K562 (cell line): Measurements from ENCODE around the gene COL13A1. TPM values are rescaled to one million over a fixed set of nuclear protein-coding genes. Genes with fewer than 3 reads are reported as not detected.

Experiments
- BRCA1 ChIP-seq, 2 experiments: fragments of 450-650 bp in 1 of 2; sonication (generic) in 1 of 2; formaldehyde crosslinking in 1 of 2; IDR thresholded peaks; 2 replicates each; pipeline versions ENCODE4 v1.5.0 to v1.6.1; 2017 to 2020; ENCODE audit warnings: mild to moderate bottlenecking in 1 of 2, missing genetic modification reagents in 1 of 2
- CAMTA2 ChIP-seq: fragments of 250-450 bp; sonication (Bioruptor Pico); conservative IDR thresholded peaks from 2 replicates; pipeline ENCODE4 v1.5.1; 2022
- FUS ChIP-seq: fragments of 200-400 bp; formaldehyde crosslinking; optimal IDR thresholded peaks from 2 replicates; pipeline ENCODE3; 2017; ENCODE audit warnings: low read depth, low read length
- GABPA ChIP-seq: fragments of 200-800 bp; sonication (Bioruptor generic); conservative IDR thresholded peaks from 2 replicates; pipeline ENCODE4 v1.6.1; 2016; ENCODE audit warnings: low read depth, missing genetic modification characterization, missing compliant biosample characterization
- HDGF ChIP-seq: fragments of 450-650 bp; IDR thresholded peaks from 2 replicates; pipeline ENCODE4 v1.6.1; 2016
- HMGN3 ChIP-seq: IDR thresholded peaks from 2 replicates; pipeline ENCODE4 v1.6.1; 2011; ENCODE audit warnings: borderline replicate concordance, low read depth, mild to moderate bottlenecking, mixed read lengths, low read length; ENCODE audit not compliant: insufficient read length; ENCODE audit errors: extremely low read depth
- MEIS2 ChIP-seq: fragments of 450-650 bp; IDR thresholded peaks from 2 replicates; pipeline ENCODE4 v1.6.1; 2014; ENCODE audit warnings: mild to moderate bottlenecking; ENCODE audit not compliant: partially characterized antibody
- NCOA2 ChIP-seq, 2 experiments: fragments of 450-650 bp; IDR thresholded peaks; 2 replicates each; pipeline ENCODE4 v1.6.1; 2018; ENCODE audit warnings: mild to moderate bottlenecking in 2 of 2, moderate library complexity in 1 of 2; ENCODE audit not compliant: partially characterized antibody in 2 of 2
- PHF8 ChIP-seq: fragments of 200-600 bp; sonication (generic); IDR thresholded peaks from 2 replicates; pipeline ENCODE4 v1.6.1; 2012; ENCODE audit warnings: mixed run types, mild to moderate bottlenecking, inconsistent platforms, low read length, moderate library complexity, borderline replicate concordance
- POLR2B ChIP-seq: fragments of 450-650 bp; IDR thresholded peaks from 2 replicates; pipeline ENCODE4 v1.6.1; 2018; ENCODE audit warnings: low read depth; ENCODE audit not compliant: partially characterized antibody
- SMAD4 ChIP-seq: fragments of 250-450 bp; sonication (Bioruptor Pico); conservative IDR thresholded peaks from 2 replicates; pipeline ENCODE4 v1.8.0; 2021; ENCODE audit warnings: inconsistent platforms, mild to moderate bottlenecking, moderate library complexity
- THRAP3 ChIP-seq: fragments of 450-650 bp; IDR thresholded peaks from 2 replicates; pipeline ENCODE4 v1.6.1; 2016; ENCODE audit warnings: mild to moderate bottlenecking, inconsistent platforms, borderline replicate concordance
- XRCC4 ChIP-seq: IDR thresholded peaks from one replicate; pipeline ENCODE4 v1.6.1; 2011; ENCODE audit not compliant: insufficient read depth, insufficient read length; ENCODE audit errors: extremely low read depth
- polyA plus RNA-seq, 8 experiments: library from polyadenylated mRNA; depleted of rRNA in 4 of 8; stranded (reverse) in 5 of 8; unstranded in 3 of 8; fragments of >200 nt; fragmentation: Nextera tagmentation in 2 of 8; fragmentation: Illumina TruSeq in 1 of 8; extraction: Ambion mirVana in 2 of 8; extraction: Trizol in 1 of 8; gene quantifications; 2 replicates each; pipeline versions ENCODE4 v1.2.1 to v1.2.3, GENCODE V29; 2011 to 2014; ENCODE audit warnings: inconsistent platforms in 1 of 8, missing spikeins in 1 of 8
- total RNA-seq, 7 experiments: library from RNA; depleted of rRNA in 6 of 7; stranded (reverse); fragments of >200 nt in 6 of 7; fragmentation: Illumina TruSeq in 2 of 7; extraction: Trizol in 2 of 7; gene quantifications; 2 replicates each; pipeline versions ENCODE4 v1.2.1 to v1.2.3, GENCODE V29; 2011 to 2021; ENCODE audit warnings: low replicate concordance in 1 of 7
- TF ChIP-seq, protein P1 (sequence below): fragments of 450-650 bp; IDR thresholded peaks from 2 replicates; pipeline ENCODE4 v1.6.1; 2016; ENCODE audit warnings: mild to moderate bottlenecking
- TF ChIP-seq, protein P2 (sequence below): sonication (generic); formaldehyde crosslinking; IDR thresholded peaks from 2 replicates; pipeline ENCODE4 v1.8.1; 2023; ENCODE audit warnings: missing genetic modification reagents, mild to moderate bottlenecking, borderline replicate concordance

Gene COL13A1
- total and polyA plus RNA-seq, 9 of the 15 experiments (the other 6 are each of a cell fraction or from before 2014, with no cell fraction given): not detected

DNA sequence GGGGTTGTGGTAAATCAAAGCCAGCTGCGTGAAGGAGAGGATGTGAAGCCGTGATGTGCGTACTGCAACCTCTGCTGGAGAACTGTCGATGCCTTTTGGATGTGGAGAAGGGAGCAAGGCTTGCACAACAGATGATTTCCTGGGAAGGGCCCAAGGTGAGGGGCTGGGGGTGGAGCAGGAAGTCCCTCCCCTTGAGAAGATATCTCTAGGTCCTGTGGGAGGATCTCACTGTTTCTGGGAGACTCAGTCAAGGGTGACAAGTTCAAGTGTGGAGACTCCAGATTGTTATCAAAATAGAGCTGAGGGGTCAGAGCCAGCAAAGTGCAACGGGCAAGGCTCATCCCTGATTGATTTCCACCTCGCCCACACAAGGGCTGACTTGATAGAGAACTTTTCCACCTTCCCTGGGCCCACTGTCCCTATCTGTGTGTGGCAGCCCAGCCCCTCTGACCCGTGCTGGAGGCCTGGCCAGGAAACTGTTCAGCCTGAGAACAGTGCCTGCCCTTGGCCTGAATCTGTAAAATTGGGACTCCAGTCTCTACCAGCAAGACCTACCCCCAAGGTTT, 55.0 kb downstream of the COL13A1 start (continued):
- peak; percentile 35 for TF ChIP-seq MEIS2
- peak; percentile 84 for TF ChIP-seq SMAD4 (CRISPR knock-in tag)
- TF ChIP-seq, protein P1, sequence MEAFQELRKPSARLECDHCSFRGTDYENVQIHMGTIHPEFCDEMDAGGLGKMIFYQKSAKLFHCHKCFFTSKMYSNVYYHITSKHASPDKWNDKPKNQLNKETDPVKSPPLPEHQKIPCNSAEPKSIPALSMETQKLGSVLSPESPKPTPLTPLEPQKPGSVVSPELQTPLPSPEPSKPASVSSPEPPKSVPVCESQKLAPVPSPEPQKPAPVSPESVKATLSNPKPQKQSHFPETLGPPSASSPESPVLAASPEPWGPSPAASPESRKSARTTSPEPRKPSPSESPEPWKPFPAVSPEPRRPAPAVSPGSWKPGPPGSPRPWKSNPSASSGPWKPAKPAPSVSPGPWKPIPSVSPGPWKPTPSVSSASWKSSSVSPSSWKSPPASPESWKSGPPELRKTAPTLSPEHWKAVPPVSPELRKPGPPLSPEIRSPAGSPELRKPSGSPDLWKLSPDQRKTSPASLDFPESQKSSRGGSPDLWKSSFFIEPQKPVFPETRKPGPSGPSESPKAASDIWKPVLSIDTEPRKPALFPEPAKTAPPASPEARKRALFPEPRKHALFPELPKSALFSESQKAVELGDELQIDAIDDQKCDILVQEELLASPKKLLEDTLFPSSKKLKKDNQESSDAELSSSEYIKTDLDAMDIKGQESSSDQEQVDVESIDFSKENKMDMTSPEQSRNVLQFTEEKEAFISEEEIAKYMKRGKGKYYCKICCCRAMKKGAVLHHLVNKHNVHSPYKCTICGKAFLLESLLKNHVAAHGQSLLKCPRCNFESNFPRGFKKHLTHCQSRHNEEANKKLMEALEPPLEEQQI: no peak
- TF ChIP-seq FUS: no peak
- no peak for TF ChIP-seq XRCC4
- no peak for TF ChIP-seq PHF8
- TF ChIP-seq POLR2B: no peak
- TF ChIP-seq BRCA1 (IDR thresholded peaks at IDR 0.05): no peak
- no peak for TF ChIP-seq BRCA1 (CRISPR knock-in tag; IDR thresholded peaks at IDR 0.05)
- TF ChIP-seq CAMTA2 (CRISPR knock-in tag): no peak
- TF ChIP-seq HDGF: no peak
- no peak for TF ChIP-seq HMGN3
- TF ChIP-seq, protein P2, sequence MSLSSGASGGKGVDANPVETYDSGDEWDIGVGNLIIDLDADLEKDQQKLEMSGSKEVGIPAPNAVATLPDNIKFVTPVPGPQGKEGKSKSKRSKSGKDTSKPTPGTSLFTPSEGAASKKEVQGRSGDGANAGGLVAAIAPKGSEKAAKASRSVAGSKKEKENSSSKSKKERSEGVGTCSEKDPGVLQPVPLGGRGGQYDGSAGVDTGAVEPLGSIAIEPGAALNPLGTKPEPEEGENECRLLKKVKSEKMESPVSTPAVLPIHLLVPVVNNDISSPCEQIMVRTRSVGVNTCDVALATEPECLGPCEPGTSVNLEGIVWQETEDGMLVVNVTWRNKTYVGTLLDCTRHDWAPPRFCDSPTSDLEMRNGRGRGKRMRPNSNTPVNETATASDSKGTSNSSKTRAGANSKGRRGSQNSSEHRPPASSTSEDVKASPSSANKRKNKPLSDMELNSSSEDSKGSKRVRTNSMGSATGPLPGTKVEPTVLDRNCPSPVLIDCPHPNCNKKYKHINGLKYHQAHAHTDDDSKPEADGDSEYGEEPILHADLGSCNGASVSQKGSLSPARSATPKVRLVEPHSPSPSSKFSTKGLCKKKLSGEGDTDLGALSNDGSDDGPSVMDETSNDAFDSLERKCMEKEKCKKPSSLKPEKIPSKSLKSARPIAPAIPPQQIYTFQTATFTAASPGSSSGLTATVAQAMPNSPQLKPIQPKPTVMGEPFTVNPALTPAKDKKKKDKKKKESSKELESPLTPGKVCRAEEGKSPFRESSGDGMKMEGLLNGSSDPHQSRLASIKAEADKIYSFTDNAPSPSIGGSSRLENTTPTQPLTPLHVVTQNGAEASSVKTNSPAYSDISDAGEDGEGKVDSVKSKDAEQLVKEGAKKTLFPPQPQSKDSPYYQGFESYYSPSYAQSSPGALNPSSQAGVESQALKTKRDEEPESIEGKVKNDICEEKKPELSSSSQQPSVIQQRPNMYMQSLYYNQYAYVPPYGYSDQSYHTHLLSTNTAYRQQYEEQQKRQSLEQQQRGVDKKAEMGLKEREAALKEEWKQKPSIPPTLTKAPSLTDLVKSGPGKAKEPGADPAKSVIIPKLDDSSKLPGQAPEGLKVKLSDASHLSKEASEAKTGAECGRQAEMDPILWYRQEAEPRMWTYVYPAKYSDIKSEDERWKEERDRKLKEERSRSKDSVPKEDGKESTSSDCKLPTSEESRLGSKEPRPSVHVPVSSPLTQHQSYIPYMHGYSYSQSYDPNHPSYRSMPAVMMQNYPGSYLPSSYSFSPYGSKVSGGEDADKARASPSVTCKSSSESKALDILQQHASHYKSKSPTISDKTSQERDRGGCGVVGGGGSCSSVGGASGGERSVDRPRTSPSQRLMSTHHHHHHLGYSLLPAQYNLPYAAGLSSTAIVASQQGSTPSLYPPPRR: no peak
- TF ChIP-seq NCOA2 (IDR thresholded peaks at IDR 0.05; ENCODE audit: partially characterized antibody in 2 of 2): peak in 1 of 2 experiments; percentile 70
- TF ChIP-seq GABPA: peak; percentile 79
- TF ChIP-seq THRAP3: no peak
